GM19035 (cell line): ENCODE data around the gene TBKBP1.

Experiments used
- ATAC-seq: cut with Tn5 transposase; IDR thresholded peaks from one replicate; pipeline ENCODE4 v1.9.1; 2021; ENCODE audit not compliant: unreplicated experiment

Gene TBKBP1

DNA sequence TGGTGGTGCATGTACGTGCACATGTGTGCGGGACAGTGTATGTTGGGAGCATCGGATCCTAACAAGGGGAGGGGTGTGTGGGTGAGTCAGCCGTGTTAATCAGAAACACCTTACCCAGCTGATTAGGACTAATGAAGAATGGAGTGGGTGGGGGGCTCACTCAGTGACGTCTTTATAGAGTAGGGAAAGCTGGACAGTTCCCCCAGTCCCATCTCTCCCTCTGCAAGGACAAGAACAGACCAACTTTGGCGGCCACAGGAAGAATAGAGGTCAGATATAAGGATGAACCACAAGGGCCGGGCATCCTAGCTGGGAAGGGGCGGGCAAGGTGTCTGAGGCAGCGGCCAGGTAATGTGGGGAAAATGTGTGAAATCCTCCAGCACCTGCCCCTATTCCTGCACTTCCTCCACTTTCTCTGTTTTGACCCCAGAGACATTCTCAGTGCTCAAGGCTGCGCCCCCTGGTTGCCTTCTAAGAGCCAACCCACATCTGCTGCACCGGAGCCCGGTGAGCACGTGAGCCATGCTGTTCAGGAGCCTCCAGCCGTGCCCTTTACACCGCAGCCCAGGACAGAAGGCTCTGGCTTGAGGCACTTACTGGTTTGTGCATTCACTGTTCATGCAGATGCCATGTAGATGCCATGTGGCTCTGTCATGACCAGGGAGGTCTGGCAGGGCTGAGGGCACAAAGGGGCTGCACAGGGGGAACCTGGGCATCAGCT is 20.2 kb downstream of the TBKBP1 start:
- ATAC-seq: no peak

DNA sequence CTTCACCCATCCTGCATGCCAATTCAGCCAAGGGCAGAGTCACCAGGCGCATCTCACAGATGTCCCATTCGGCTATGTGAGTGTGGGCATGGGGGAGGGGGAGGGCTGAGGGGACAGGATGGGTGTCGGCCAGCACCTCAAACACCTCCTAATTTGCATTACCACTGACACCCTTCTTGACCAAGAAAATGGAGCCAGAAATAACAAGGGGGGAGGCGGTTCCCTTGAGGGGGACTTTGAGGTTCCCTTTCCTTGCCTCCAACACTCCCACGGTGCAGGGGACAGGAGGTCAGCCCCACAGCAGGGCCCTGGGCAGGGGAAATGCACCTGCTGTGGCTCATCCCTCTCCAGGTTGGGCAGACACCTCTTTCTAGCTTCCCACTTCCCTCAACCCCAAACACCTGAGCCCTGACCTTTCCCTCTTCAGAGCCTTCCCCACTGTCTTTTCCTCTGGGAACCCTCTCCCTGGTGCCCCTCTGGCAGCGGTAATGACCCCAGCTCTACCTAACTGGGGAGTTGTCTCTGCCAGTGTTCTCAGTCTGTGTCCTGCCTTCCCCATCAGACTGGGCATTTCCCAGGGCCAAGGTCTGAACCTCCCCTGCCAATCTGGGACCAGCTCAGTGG is 20.9 kb downstream of the TBKBP1 start:
- no peak for ATAC-seq

DNA sequence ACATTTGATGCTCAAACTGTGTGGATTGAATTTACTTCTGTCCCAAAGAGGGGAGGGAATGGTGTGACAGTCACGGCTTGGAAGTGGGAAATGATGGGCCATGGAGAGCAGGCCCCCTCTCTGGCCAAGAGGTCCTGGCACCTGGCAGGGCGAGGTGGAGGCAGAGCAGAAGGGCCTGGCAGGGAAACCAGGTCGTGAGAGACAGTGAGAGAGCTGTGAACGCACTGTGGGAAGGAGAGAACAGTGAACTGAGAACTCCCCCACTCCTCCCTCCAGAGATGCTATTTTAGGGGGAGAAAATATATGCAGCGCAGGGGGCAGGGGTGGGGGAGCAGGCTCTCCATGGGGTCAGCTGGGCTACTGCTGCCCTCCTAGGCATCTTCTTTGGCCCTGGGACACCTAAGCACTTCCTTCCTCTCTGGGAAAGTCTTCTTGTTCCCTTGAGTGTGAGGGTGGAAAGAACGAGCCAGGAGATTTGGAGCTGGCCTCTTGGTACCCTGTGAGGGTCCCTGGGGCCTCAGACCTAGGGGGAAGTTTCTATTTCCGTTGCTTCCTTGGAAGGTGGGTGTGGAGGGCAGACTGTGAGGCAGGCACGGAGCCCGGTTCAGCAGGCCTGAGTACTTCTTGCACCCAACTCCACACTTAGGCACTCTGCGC is 21.8 kb downstream of the TBKBP1 start:
- no peak for ATAC-seq

DNA sequence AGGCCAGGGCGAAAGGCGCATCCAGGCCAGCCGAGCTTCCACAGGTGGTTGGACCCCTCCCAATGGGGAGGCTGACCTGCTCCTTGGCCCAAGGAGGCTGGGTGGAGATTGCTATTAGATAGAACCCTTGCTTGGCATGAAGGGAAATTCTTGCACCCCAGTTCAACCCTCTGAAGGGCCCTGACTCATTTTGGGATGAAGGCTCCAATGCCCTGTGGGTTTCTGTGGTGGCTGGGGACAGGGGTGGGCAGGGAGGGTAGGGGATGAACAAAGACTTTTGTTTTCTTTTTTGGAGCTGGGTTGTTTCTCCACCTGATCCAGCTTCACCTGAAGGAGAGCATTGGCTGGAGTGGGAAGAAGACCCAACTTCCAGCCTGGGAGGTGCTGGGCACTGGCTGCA is 22.4 kb downstream of the TBKBP1 start:
- ATAC-seq: no peak

DNA sequence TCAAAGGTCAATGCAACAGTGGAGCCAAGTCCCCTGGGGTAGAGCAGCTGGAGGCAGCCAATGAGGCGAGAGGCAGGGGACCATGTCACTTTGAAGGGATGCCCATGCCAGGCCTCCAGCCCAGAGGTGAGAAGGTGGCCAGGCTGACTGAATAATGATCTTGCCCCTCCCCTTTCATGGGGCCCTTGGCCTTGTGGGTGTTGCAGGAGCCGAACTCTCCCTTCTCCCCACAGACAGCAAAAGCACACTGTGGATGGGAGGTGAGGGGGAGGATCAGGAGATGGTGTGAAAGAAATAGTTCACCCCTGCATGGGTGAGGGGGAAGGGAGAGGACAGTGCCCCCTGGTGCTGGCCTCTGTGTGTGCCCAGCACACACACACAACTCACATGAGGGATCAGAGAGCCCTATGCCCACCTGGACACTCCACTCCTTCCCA is 23.3 kb downstream of the TBKBP1 start:
- ATAC-seq: no peak

DNA sequence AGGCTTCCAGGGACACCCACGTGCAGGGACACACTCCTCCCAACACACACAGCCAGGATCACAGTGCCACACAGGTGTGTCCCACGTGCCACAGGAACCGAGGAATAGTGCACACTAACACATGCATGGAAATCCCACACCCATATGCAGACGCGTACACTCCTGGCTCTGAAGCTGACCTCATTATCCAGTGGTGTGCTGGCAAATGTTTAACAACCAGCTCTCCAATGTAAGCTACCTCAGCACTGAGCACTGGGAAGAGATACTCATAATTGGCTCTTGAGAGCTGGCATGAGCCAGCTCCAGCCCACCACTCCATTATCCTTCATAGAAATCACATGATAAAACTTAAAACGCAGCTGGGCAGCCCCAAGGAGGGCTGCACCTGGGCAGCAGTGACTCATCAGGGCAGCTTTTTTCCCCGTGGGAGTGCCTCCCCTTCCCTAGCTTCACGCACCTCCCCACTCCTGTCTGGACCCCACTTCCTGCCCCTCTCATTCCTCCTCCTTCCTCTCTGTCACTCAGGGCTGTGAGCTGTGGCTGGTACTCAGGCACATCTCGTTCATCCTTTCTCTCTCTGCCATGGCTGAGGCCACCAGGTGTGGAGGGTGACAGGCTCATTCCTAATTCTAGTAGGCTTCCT is 24.1 kb downstream of the TBKBP1 start:
- no peak for ATAC-seq

DNA sequence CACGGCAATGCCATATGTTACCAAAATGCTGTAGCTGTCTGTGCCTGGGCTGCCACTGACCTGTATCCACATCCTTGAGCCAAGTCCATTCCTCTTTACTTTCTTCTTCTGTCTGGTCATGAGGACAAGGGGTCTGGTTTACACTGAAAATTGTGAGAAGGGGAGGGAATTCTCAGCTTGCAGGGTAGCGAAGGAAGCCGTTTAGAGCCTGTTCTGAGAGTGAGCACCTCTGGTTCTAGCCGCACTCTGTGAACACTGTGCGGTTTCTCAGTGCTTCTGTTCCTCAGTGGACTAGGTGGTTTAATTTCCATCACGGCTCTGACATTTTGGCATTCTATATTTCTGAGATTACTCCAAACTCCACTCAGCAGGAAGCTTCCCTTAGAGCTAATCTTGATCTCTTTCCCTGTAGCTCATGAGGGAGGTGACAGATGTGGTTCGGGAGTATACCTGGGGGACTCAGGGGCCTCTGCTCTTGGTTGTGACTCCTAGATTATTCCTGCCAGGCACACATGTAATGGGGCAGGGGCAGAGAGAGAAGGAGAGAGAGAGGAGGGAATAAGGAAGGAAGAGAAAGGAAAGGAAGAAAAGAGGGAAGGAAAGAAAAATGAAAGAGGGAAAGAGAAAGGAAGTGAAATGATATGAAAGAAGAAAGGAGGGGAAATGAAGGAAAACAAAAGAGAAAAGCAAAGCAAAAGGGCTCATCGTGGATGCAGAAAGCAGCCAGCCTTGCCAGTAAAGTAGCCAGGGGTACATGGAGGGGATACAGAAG is 24.9 kb downstream of the TBKBP1 start:
- ATAC-seq: no peak

DNA sequence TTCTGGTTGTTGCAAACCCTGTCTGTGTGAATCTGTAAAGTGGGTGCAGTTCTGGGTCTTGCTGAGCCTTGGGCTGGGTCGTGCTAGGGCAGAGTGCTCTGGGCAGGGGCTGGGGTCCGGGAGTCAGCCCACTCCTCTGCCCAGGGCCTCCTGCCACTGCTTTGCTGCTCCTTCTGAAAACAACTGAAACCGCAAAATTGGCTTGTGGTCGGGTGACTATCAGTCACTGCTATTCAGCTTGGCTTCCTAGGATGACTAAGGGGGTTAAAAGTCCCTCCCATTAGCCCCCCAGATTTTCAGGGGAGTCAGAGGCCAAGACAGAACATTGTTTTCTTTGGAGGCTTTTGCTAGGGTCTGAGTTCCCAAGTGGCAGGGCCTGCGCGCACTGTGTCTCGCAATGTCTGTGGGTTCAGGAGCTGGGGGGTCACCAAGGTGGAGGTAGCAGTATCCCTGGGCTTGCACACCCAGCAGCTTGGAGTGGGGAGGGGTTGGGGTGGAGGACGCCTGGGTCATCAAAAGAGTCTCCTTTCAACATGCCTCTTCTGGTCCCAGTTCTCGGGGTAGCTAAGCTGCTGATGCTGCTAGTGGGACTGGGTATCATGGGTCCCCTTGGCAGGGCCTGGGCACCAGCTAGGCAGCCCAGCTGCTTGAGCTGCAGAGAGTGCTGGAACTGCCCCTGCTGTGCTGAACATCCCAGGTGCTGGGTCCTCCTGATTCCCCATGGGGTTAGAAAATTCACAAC is 25.6 kb downstream of the TBKBP1 start:
- ATAC-seq: no peak

DNA sequence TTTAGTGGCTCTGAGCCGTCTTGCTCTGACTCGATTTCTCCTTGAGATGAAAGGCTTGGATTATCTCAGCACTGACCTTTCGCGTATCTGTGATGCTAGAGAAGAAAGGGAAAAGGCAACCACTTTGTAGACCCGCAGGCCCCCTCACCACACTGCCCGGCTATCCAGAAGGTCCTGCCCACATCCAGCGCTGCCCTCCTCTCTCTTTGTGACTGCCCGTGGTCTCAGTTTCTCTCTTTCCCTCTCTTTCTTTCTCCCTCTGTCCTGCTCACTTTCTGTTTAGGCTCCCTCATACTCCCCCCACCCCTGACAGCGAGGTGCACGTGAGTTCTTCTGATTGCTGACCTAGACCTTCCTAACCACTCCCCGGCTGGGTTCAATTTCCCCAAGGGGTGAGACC is 26.2 kb downstream of the TBKBP1 start:
- no peak for ATAC-seq

DNA sequence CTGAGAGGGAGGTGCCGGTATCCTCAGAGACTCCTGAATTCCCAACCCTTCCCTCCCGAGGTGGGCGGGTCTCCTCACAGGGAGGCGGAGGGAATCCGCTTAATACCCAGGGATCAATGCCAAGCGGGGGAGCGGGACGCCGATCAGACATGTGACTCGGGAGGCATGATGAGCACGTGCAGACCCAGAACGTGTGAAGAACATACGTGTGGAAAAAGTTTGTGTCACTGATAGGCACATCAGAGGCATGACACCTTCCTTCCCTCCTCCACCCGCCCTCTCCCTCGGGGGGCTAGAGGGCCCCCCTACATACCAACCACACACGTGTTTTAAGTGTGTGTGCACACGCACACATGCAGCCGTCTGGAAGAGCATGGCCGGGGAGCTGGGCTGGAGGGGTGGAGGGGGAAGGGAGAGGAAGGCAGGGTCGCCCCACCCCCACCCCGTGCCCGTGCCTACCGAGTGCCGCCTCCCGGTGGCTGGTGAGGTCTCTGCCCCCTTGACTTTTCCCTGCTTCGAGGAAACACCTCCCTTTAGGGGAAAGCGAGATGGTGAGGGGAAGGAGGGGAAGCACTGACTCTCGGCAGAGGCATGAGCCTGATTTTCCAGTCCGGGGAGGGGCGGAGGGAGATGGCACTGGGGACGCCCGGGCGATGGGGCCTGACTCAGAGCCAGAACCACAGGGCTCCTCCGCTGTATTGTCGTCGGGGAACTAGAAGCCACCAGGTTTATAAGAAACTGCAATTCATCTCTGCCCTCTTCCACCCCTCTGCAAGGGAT is 27.0 kb downstream of the TBKBP1 start:
- ATAC-seq: no peak

DNA sequence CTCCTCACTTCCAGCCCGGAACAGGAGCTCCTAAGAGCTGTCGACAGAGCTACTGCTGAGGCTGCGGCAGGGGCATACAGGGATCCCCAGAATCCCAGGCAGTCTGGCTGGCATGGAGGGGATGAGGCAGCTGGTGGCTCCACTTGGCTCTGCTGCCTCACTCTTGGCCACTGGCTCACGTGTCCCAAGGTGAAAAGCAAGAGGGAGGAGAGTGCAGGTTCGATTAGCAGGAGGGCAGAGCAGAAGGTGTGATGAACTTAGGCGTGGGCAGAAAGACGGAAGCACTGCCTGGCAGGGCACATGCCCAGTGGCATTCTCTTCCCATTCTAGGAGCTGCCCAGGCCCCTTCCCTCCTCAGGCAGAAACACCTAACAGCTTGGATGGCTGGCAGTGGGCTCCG is 27.8 kb downstream of the TBKBP1 start:
- ATAC-seq: no peak

DNA sequence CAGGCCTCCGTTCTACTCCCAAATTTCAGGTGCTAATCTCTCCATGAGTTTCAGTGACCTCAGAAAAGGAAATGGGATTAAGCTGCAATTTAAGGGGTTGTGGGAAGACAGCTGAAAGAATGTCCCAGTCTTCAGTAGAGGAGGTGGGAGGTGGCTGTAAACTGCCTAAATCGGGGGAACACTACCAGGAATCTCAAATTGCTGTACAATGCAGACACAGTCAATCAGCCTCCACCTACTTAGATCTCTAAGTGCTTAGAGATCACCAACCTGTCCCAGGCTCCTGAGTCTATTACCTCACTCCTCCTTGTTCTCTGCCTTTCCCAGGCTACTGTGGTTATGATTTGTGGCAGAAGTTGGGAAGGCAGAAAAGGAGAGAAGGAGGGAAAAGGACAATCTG is 30.7 kb downstream of the TBKBP1 start:
- no peak for ATAC-seq

DNA sequence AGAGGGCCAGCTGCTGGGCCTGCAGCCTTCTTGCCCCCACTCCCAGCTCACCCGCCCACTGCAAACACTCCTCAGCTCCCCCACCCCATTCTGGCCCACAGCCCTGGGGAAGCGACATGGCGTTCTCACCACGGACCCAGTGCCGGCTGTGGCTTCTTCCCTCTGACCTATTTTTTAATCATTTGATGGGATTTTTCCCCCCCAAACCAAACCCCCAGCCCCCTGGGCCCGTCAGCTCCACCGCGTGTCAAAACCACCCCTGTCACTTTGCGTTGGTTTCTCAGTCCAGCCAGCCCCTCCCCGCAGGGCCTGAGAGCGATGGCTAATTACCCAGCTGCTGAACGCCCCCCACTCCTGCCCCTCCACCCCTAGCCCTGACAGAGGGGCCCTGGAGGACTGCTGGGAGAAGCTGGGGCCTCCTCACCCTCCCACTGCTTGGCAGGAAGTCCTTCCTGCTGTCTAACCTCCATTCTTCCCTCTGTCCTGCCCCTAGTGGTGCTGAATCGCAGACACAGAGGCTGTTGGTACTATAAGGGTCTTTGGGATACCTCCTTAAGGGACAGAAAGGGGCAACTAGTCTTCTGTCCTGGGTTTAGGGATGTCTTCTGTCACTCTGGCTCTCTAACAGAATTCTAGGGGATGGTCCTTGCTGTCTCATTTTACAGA is 31.6 kb downstream of the TBKBP1 start:
- ATAC-seq: no peak

DNA sequence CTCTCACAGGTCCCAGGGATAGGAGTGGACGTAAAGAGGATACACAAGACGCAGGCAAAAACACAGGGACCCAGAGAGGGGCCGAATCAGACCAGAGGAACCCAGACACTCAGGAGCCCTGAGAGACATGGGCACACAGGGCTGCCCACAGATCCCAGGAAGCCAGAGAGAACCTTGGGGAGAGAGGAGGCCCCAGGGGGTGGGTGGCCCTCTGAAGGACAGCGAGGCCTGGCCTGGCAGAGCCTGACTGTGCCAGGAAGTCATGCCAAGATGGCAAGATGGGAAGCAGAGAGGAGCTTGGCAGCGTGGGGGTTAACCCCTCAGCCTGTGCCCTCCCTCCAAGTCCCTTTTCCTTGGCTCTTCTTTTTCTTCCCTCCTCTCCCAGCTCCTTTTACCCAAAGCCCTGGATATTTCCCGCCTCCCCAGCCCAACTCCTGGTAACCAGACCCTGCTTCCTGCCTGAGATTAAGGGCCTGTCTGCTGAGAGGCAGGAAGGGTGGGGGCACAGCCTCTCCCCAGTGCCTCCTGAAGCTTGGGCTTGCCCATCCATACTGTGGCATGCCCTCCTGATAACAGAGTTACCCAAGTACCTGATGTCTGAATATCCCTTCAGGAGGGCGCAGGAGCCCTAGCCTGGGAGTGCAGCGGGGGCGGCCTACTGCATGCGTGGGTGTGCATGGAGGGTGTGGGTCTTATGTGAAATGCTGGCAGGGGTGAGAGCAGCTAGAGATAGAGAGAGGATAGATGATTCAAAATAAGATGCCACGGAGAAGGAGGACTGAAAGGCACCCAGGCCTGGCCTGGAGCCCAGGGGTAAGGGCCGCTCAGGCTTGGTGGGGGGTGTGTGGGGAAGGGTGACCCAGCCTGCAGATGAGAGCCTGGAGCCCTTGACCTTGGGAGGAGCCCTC is 33.1 kb downstream of the TBKBP1 start:
- no peak for ATAC-seq

DNA sequence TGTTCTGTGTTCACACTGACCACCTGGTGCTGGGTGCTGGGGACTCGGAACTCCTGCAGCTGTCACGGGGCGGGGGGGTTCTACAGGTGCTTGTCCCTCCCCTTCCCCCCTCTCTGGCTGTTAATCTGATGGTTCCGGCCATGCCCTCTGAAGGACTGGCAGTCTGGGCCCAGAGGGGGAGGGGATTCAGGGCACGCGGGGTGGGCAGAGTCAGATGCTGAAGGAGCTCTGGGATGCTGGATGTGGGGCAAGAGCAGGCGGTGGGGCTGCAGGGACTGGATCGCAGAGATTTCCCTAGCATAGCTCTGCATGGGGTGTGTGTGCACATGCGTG is 33.7 kb downstream of the TBKBP1 start:
- ATAC-seq: no peak

DNA sequence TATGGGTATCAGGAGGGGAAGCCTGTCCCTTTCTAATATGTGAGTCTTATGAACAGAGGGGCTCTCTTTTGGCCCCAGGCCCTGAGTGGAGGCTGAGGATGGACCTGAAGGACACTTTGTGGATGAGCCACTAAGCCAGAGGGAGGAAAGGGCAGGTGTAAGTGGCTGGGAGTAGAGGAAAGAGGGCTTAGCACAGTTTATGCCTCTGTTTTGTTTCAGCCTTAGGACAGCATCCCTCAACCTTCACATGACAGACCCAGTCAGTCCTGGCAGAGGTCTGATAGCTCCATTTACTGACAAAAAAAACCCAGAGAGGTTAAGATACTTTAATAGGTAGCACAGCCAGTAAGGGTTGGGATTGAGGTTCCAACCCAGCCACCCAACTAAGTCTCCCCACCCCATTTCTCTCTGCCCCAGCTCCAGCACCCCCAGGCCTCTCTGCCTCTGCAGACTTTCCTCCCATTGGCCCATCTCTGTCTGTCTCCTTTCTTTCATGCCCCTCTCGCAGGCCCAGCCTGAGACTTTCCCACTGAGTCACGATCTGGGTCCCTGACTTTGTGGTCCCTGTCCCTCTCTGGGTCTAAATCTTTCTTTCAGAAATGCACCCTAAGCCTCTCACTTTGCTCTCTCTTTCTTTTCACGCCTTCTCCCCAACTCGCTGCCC is 34.4 kb downstream of the TBKBP1 start:
- ATAC-seq: no peak

DNA sequence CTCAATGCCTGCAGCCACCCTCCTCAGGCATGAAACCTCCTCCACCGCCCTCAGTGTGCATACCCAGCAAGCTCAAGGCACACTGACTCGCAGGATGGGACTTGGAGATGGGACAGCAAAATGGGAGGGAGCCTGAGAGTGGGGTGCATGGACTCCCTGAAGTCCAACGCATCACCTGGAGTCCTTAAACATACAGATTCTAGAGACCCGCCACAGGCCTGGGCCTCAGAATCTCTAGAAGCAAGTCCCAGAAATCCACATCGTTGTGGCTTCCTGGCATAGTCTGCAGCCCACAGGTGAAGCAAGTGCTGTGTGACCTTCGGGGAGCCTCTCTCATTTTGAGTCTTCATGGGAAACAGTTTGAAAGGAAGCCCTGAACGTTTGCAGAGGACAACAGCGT is 35.5 kb downstream of the TBKBP1 start:
- ATAC-seq: no peak

DNA sequence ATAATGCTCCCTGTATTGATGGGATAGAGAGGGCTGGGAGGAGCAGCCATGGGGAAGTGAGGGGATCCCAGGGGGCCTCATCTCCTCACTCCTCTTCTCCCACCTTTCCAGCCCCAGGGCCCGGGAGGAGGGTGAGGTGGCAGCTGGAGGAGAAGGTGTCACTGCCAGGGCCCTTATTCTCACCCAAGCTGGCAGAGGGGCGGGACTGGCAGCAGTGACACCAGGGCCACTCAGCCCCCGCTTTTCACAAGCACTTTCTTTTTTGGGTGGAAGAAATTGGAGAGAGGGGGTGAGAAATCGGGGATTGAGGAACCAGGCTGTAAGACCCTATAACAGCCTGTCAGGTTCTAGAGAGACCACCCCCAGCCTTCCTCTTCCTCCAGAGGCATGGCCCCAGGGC is 36.7 kb downstream of the TBKBP1 start:
- no peak for ATAC-seq
